CD1c-positive myeloid dendritic cell (primary cell): ENCODE results near the gene MEF2D.

ENCODE experiments used
- DNase-seq: peaks from one replicate; pipeline ENCODE4 v3.0.0-alpha.2; 2016; ENCODE audit errors: extremely low spot score

MEF2D gene

GRCh38 chr1:156428746-156429288 lies 71.8 kb downstream of the MEF2D start:
- DNase-seq, result no peak

- DNase-seq, result no peak
Measured at GRCh38 chr1:156427957-156428356, 72.6 kb downstream of the MEF2D start.

- DNase-seq, result no peak
Measured at GRCh38 chr1:156425943-156426342, 74.6 kb downstream of the MEF2D start.

GRCh38 chr1:156424806-156425432 lies 75.7 kb downstream of the MEF2D start:
- no peak for DNase-seq

GRCh38 chr1:156423422-156424352 lies 76.9 kb downstream of the MEF2D start:
- DNase-seq, result no peak

GRCh38 chr1:156422602-156423091 lies 77.9 kb downstream of the MEF2D start:
- DNase-seq, result no peak

- DNase-seq, result no peak
Measured at GRCh38 chr1:156421939-156422601, 78.5 kb downstream of the MEF2D start.

- DNase-seq, result peak; percentile 29
Measured at GRCh38 chr1:156421062-156421938, 79.3 kb downstream of the MEF2D start.

GRCh38 chr1:156420205-156421061 lies 80.1 kb downstream of the MEF2D start:
- peak; percentile 50 for DNase-seq

GRCh38 chr1:156419854-156420204 lies 80.7 kb downstream of the MEF2D start:
- DNase-seq, result no peak

GRCh38 chr1:156418416-156419070 lies 82.0 kb downstream of the MEF2D start:
- DNase-seq, result no peak

- no peak for DNase-seq
Measured at GRCh38 chr1:156417401-156418020, 83.1 kb downstream of the MEF2D start.

GRCh38 chr1:156416993-156417392 lies 83.6 kb downstream of the MEF2D start:
- no peak for DNase-seq

GRCh38 chr1:156414461-156415064 lies 86.0 kb downstream of the MEF2D start:
- DNase-seq, result no peak
